GM19438 (cell line): ENCODE measurements around the gene MMP17.

ENCODE experiments used
- ATAC-seq: cut with Tn5 transposase; IDR thresholded peaks from one replicate; pipeline ENCODE4 v1.9.1; 2021; ENCODE audit warnings: low read depth; ENCODE audit not compliant: unreplicated experiment

Gene MMP17

GRCh38 chr12:131892711-131893604, 64.8 kb downstream of the MMP17 start:
- no peak for ATAC-seq

GRCh38 chr12:131893605-131894312, 65.6 kb downstream of the MMP17 start:
- no peak for ATAC-seq

- peak; percentile 72 for ATAC-seq
These were observed 66.2 kb downstream of the MMP17 start, which contains the start of gene ULK1 for GRCh38 chr12:131894313-131894860. TSS of gene ULK1 (plus strand) at chr12:131894622. CDS start at chr12:131895002, 380 bp downstream.

- ATAC-seq: no peak
These were observed 66.9 kb downstream of the MMP17 start for GRCh38 chr12:131894981-131895639.

- peak; percentile 5 for ATAC-seq
These were observed 67.5 kb downstream of the MMP17 start for GRCh38 chr12:131895640-131896079.

- ATAC-seq: peak; percentile 51
These were observed 68.1 kb downstream of the MMP17 start for GRCh38 chr12:131896080-131896810.

- ATAC-seq: no peak
These were observed 68.6 kb downstream of the MMP17 start for GRCh38 chr12:131896811-131897270.

- no peak for ATAC-seq
These were observed 69.1 kb downstream of the MMP17 start for GRCh38 chr12:131897276-131897675.

- ATAC-seq: no peak
These were observed 69.7 kb downstream of the MMP17 start for GRCh38 chr12:131897875-131898274.

GRCh38 chr12:131900397-131900796, 72.2 kb downstream of the MMP17 start:
- no peak for ATAC-seq
